ENCODE data around the gene ANTKMT.

DNA sequence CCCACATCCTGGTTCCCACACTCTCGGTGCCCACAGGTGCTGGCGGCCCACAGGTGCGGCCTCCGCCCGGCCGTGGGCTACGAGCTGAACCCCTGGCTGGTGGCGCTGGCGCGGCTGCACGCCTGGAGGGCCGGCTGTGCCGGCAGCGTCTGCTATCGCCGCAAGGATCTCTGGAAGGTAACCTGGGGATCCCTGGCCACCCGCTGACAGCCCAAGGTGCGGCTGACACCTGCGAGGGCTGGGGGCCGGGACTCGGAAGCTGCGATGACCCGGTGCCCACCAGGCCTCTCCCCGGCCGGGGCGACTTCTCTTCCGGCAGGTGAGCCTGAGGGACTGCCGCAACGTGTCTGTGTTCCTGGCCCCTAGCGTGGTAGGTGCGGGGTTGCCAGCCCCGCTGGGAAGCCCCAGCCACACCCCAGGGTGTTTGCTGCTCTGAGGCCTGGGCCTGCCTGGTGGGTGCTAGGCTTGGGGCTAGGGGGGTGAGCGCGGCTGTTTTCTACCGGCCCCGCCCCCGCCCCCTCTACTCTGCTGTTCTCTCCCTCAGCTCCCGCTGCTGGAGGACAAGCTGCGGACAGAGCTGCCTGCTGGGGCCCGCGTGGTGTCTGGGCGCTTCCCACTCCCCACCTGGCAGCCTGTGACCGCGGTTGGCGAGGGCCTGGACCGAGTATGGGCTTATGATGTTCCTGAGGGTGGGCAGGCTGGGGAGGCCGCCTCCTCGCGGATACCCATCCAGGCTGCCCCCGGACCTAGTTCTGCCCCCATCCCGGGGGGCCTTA is 1.0 kb downstream of the ANTKMT start:
- TF ChIP-seq, protein P1, sequence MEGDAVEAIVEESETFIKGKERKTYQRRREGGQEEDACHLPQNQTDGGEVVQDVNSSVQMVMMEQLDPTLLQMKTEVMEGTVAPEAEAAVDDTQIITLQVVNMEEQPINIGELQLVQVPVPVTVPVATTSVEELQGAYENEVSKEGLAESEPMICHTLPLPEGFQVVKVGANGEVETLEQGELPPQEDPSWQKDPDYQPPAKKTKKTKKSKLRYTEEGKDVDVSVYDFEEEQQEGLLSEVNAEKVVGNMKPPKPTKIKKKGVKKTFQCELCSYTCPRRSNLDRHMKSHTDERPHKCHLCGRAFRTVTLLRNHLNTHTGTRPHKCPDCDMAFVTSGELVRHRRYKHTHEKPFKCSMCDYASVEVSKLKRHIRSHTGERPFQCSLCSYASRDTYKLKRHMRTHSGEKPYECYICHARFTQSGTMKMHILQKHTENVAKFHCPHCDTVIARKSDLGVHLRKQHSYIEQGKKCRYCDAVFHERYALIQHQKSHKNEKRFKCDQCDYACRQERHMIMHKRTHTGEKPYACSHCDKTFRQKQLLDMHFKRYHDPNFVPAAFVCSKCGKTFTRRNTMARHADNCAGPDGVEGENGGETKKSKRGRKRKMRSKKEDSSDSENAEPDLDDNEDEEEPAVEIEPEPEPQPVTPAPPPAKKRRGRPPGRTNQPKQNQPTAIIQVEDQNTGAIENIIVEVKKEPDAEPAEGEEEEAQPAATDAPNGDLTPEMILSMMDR (IDR thresholded peaks at IDR 0.05; ENCODE audit: insufficient read depth, low read length, poor library complexity, severe bottlenecking) = no peak
- no peak for TF ChIP-seq EZH2phosphoT487 (conservative IDR thresholded peaks at IDR 0.05; ENCODE audit: low read length)

Measured in SU-DHL-6 (cell line).